HepG2 (cell line): Measurements from ENCODE around the gene ITGB7. TPM values are rescaled to one million over a fixed set of nuclear protein-coding genes. Genes with fewer than 3 reads are reported as not detected.

ENCODE experiments used
- ATAC-seq: fragments of 200-7000 bp; cut with Tn5 transposase; 3 replicates; pipeline ENCODE4 v1.9.1; 2020; ENCODE audit warnings: mild to moderate bottlenecking, moderate library complexity
- BruUV-seq: library from RNA; stranded (reverse); fragments of 400-500 nt; replicated peaks from 2 replicates; lab custom pipeline; 2021; lab: Mats Ljungman, UMichigan
- CTCF ChIA-PET: fragments of 300-600 bp; formaldehyde crosslinking; extraction: SDS; loops from one replicate; lab custom pipeline; 2021; ENCODE audit warnings: low total read pairs, inconsistent platforms, low intra/inter-chr PET ratio; lab: Yijun Ruan, JAX
- POLR2A ChIA-PET: fragments of 350-600 bp; sonication (Branson Sonifier 250); formaldehyde crosslinking; loops from one replicate; lab custom pipeline; 2020; ENCODE audit warnings: antibody characterized with exemption, inconsistent platforms; lab: Yijun Ruan, JAX
- DNase-seq: peaks from one replicate; pipeline ENCODE4 v3.0.0-alpha.2; 2015; ENCODE audit warnings: low spot score
- FAIRE-seq: peaks from 3 replicates; lab custom pipeline; 2011; peaks lifted over from hg19 to GRCh38; lab: Jason Lieb, UNC
- H2AFZ ChIP-seq: one replicate; pipeline ENCODE4 v1.6.1; 2011; ENCODE audit warnings: low read length, inconsistent platforms
- H3K27ac ChIP-seq: fragments of 300-600 bp; 3 replicates; pipeline ENCODE4 v1.8.0; 2011; ENCODE audit warnings: mixed run types, mild to moderate bottlenecking, mixed read lengths, low read length, inconsistent platforms; ENCODE audit not compliant: insufficient read depth; ENCODE audit errors: extremely low read length
- H3K27me3 ChIP-seq, 2 experiments: fragments of 200-600 bp in 1 of 2; 2 replicates in 1 of 2; 3 replicates in 1 of 2; pipeline versions ENCODE4 v1.6.0 to v1.8.0; 2011; ENCODE audit warnings: low read length in 2 of 2, mild to moderate bottlenecking in 2 of 2, moderate library complexity in 2 of 2, inconsistent platforms in 1 of 2; ENCODE audit not compliant: insufficient read depth in 2 of 2, control insufficient read depth in 1 of 2
- H3K36me3 ChIP-seq, 2 experiments: fragments of 200-600 bp in 1 of 2; replicated peaks in 1 of 2; 2 replicates in 1 of 2; 3 replicates in 1 of 2; pipeline versions ENCODE4 v1.5.1 to v1.8.0; 2011; ENCODE audit warnings: low read length in 2 of 2, inconsistent platforms in 1 of 2; ENCODE audit not compliant: insufficient read depth in 2 of 2, control insufficient read depth in 1 of 2
- H3K4me1 ChIP-seq: 2 replicates; pipeline ENCODE4 v1.5.1; 2012; ENCODE audit warnings: low read length, inconsistent platforms; ENCODE audit not compliant: insufficient read depth
- H3K4me2 ChIP-seq: 2 replicates; pipeline ENCODE4 v1.6.0; 2011; ENCODE audit warnings: low read depth, low read length, inconsistent platforms
- H3K4me3 ChIP-seq, 3 experiments: fragments of 200-600 bp in 1 of 3; sonication (generic), shearing (Covaris generic) in 1 of 3; replicated peaks in 1 of 3; 2 replicates each; pipeline ENCODE4 v1.5.1; 2011 to 2016; ENCODE audit warnings: low read length in 3 of 3, inconsistent platforms in 2 of 3, low read depth in 2 of 3, mild to moderate bottlenecking in 2 of 3, control low read depth in 1 of 3, mixed read lengths in 1 of 3; ENCODE audit not compliant: insufficient read depth in 1 of 3
- H3K79me2 ChIP-seq: one replicate; pipeline ENCODE4 v1.6.1; 2011; ENCODE audit warnings: low read length, inconsistent platforms; ENCODE audit not compliant: insufficient read depth
- H3K9ac ChIP-seq: 2 replicates; pipeline ENCODE4 v1.6.0; 2011; ENCODE audit warnings: mild to moderate bottlenecking, low read depth, low read length, inconsistent platforms; ENCODE audit not compliant: insufficient read depth
- H3K9me3 ChIP-seq: 2 replicates; pipeline ENCODE4 v1.5.1; 2012; ENCODE audit warnings: mild to moderate bottlenecking, low read length
- H4K20me1 ChIP-seq: 2 replicates; pipeline ENCODE4 v1.6.0; 2011; ENCODE audit warnings: inconsistent platforms, mild to moderate bottlenecking, low read length, moderate library complexity; ENCODE audit not compliant: insufficient read depth
- PCBP2 ChIP-seq: fragments of 200-400 bp; formaldehyde crosslinking; optimal IDR thresholded peaks from 2 replicates; pipeline ENCODE3; 2018; ENCODE audit warnings: low read length, low read depth; ENCODE audit not compliant: poor library complexity, severe bottlenecking
- POLR2G ChIP-seq: fragments of 200-400 bp; formaldehyde crosslinking; IDR thresholded peaks from 2 replicates; pipeline ENCODE4 v1.6.1; 2018; ENCODE audit warnings: mild to moderate bottlenecking, low read depth, low read length, moderate library complexity
- THAP8 ChIP-seq: sonication (generic); formaldehyde crosslinking; IDR thresholded peaks from 2 replicates; pipeline ENCODE4 v1.5.1; 2020; ENCODE audit warnings: missing genetic modification reagents, mild to moderate bottlenecking, borderline replicate concordance
- U2AF1 ChIP-seq: fragments of 200-400 bp; formaldehyde crosslinking; optimal IDR thresholded peaks from 2 replicates; pipeline ENCODE3; 2017; ENCODE audit warnings: mild to moderate bottlenecking, low read depth, low read length
- ZNF34 ChIP-seq: sonication (generic); formaldehyde crosslinking; IDR thresholded peaks from 2 replicates; pipeline ENCODE4 v1.4.0; 2020; ENCODE audit warnings: mild to moderate bottlenecking, missing genetic modification reagents, borderline replicate concordance
- ZNF460 ChIP-seq: sonication (generic); formaldehyde crosslinking; IDR thresholded peaks from 2 replicates; pipeline ENCODE4 v1.5.1; 2020; ENCODE audit warnings: missing genetic modification reagents, mild to moderate bottlenecking, borderline replicate concordance
- WGBS: methylation state at CpG from one replicate; pipeline ENCODE4 v1.1.6; 2017; ENCODE audit warnings: low lambda C conversion rate; 5-methylcytosine and 5-hydroxymethylcytosine counted together
- in situ Hi-C: cut with HindIII; loops from 2 replicates; pipeline ENCODE4 v1.10.0; 2017; ENCODE audit warnings: low pct_unique_long_range_greater_than_20kb; ENCODE audit not compliant: extremely low pct_ligation_motif_present
- intact Hi-C: fragments of 100-400 bp; cut with micrococcal nuclease; formaldehyde crosslinking; loops from one replicate; pipeline ENCODE4 v1.10.0; 2022; ENCODE audit not compliant: unreplicated experiment
- polyA plus RNA-seq, 8 experiments: library from polyadenylated mRNA; depleted of rRNA in 3 of 8; stranded (reverse) in 7 of 8; unstranded in 1 of 8; fragments of >200 nt; fragmentation: Illumina TruSeq in 4 of 8; extraction: Trizol in 4 of 8; gene quantifications; 2 replicates each; pipeline versions ENCODE4 v1.2.1 to v1.2.3, GENCODE V29; 2011 to 2016; ENCODE audit warnings: low read depth in 4 of 8, missing spikeins in 1 of 8, mixed read lengths in 1 of 8; ENCODE audit not compliant: insufficient read depth in 1 of 8
- total RNA-seq, 5 experiments: library from RNA; depleted of rRNA; stranded (reverse); fragments of >200 nt; fragmentation: Illumina TruSeq; extraction: Trizol; gene quantifications; 2 replicates each; pipeline ENCODE4 v1.2.3, GENCODE V29; 2016; ENCODE audit warnings: low read depth in 1 of 5
- TF ChIP-seq, protein P1 (sequence below): sonication (generic); formaldehyde crosslinking; IDR thresholded peaks from 2 replicates; pipeline ENCODE4 v1.4.0; 2020; ENCODE audit warnings: missing genetic modification reagents, borderline replicate concordance

ITGB7 gene
- total and polyA plus RNA-seq, 2 of the 13 experiments (the other 11 are each of a cell fraction or from before 2014, with no cell fraction given) = 0.16 to 0.18 TPM

- in situ Hi-C loops (loop anchor here (5.0 kb wide), 1 partner anchor 74 kb away; no protein-coding TSS in a partner anchor), intact Hi-C loops (loop anchor here (1.0 to 5.0 kb wide), 3 partner anchors 39 to 74 kb away; partner anchors contain the start of gene ESPL1)
- no peaks in the 10 kb centered on the region for H3K79me2 ChIP-seq
- peaks cover 50% of the 10 kb centered on the region for H3K4me1 ChIP-seq
- H2AFZ ChIP-seq = no peak overlapping the region
- H3K4me3 ChIP-seq = no peak overlapping the region
- no peak overlapping the region for H3K9ac ChIP-seq
- FAIRE-seq = no peak
- no peak for DNase-seq
- TF ChIP-seq, protein P1, sequence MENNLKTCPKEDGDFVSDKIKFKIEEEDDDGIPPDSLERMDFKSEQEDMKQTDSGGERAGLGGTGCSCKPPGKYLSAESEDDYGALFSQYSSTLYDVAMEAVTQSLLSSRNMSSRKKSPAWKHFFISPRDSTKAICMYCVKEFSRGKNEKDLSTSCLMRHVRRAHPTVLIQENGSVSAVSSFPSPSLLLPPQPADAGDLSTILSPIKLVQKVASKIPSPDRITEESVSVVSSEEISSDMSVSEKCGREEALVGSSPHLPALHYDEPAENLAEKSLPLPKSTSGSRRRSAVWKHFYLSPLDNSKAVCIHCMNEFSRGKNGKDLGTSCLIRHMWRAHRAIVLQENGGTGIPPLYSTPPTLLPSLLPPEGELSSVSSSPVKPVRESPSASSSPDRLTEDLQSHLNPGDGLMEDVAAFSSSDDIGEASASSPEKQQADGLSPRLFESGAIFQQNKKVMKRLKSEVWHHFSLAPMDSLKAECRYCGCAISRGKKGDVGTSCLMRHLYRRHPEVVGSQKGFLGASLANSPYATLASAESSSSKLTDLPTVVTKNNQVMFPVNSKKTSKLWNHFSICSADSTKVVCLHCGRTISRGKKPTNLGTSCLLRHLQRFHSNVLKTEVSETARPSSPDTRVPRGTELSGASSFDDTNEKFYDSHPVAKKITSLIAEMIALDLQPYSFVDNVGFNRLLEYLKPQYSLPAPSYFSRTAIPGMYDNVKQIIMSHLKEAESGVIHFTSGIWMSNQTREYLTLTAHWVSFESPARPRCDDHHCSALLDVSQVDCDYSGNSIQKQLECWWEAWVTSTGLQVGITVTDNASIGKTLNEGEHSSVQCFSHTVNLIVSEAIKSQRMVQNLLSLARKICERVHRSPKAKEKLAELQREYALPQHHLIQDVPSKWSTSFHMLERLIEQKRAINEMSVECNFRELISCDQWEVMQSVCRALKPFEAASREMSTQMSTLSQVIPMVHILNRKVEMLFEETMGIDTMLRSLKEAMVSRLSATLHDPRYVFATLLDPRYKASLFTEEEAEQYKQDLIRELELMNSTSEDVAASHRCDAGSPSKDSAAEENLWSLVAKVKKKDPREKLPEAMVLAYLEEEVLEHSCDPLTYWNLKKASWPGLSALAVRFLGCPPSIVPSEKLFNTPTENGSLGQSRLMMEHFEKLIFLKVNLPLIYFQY (CRISPR knock-in tag) = no peak
- TF ChIP-seq THAP8 (CRISPR knock-in tag) (no peak), ZNF34 (CRISPR knock-in tag) (no peak), PCBP2 (no peak), POLR2G (no peak), U2AF1 (no peak), ZNF460 (CRISPR knock-in tag) (no peak)
- H3K36me3 ChIP-seq = no peaks in the 10 kb centered on the region; a peak in 1 of 5 replicates
- H3K27me3 ChIP-seq = no peaks in the 10 kb centered on the region
- 35% methylated on average over 11 of the region's 12 CpGs for WGBS
- POLR2A ChIA-PET = interaction anchor here (2.0 kb wide), 1 partner anchor 83 kb away, joined by 8 read pairs; the partner anchor contains the start of gene PFDN5
- no peak for ATAC-seq
- CTCF ChIA-PET = interaction anchor here (0.7 to 4.4 kb wide), 4 partner anchors 39 to 132 kb away, joined by 4 to 66 read pairs (median 13); partner anchors contain the start of gene ESPL1
- no peak overlapping the region for H3K4me2 ChIP-seq
- H3K9me3 ChIP-seq = no peaks in the 10 kb centered on the region
- no peaks in the 10 kb centered on the region for H4K20me1 ChIP-seq
- H3K27ac ChIP-seq = no peak overlapping the region
- BruUV-seq = no TSS peak
Observed at GRCh38 chr12:53212931-53213330, 5.9 kb upstream of the ITGB7 start.
